Dedifferentiated amniotic fluid mesenchymal stem cell (primary cell): ENCODE data around the gene SSC5D.

Source experiments
- DNase-seq: peaks from one replicate; pipeline ENCODE4 v3.0.0-alpha.2; 2016; ENCODE audit errors: extremely low spot score

Gene SSC5D

DNA sequence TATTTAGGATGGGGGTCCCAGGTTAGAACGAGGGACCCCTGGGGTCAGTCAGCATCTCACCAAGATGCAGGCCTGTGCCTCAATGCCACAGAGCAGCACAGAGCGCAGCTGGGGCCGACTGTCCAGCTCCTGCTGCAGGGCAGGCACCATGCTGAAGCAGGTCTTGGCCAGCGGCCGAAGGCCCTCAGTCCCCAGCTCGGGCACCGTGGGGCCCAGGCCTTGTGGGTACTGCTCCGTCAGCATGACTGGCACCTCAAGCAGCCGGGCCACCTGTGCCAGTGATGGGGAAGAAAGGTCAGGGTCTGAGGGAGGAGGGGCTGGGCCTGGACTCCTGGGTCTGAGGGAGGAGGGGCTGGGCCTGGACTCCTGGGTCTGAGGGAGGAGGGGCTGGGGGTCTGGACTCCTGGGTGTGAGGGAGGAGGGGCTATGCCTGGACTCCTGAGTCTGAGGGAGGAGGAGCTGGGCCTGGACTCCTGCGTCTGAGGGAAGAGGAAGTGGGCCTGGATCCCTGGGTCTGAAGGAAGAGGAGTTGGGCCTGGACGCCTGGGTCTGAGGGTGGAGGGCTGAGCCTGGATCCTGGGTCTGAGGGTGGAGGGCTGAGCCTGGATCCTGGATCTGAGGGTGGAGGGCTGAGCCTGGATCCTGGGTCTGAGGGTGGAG lies 32.5 kb upstream of the SSC5D start:
- no peak for DNase-seq

DNA sequence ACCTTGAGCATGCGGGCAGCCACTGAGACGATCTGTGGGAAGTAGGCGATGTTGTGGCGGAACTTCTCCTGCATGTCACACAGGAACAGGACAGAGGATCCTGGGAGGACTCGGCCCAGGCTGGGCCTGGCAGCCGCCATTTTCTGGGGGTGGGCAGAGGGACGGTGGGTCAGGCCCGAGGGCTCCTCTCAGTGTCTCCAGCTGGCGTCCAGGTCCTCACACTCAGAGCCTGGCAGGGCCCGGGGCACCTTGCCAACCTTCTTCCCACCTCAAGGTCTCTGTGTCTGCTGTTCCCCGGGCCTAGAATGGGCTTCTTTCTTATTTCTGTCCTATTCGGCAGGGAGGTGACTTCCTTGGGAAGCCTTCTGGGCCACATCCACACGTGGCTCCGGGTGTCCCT lies 31.9 kb upstream of the SSC5D start:
- DNase-seq = no peak

DNA sequence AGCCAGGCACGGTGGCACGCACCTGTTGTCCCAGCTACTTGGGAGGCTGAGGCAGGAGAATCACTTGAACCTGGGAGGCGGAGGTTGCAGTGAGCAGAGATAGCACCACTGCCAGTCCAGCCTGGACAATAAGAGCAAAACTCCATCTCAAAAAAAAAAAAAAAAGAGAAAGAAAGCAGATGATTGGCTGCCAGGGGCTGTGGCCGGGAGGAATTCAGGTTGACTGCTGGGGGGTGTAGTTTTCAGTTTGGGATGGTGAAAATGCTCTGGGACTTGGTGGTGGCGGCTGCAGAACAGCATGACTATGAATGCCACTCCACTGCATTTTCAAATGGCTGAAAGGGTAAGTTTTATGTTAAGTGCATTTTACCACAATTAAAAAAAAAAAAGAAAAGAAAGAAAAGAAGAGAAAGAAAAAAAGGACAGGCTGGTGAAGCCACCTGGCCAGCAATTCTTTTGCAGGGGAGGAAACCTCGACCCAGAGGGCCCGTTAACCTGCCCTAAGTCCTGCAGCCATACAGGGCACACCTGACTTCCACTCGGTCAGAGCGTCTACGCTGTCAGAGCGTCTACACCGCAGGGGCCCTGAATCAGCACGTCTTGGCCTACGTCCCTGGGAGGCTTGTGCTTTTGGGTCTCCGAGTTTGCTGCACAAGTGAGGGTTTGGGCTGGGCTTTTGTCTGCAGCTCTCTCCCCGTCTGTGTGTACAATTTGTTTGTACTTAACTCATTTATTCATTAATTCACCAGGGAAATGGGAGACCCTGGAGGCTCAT lies 30.4 kb upstream of the SSC5D start:
- DNase-seq = no peak

DNA sequence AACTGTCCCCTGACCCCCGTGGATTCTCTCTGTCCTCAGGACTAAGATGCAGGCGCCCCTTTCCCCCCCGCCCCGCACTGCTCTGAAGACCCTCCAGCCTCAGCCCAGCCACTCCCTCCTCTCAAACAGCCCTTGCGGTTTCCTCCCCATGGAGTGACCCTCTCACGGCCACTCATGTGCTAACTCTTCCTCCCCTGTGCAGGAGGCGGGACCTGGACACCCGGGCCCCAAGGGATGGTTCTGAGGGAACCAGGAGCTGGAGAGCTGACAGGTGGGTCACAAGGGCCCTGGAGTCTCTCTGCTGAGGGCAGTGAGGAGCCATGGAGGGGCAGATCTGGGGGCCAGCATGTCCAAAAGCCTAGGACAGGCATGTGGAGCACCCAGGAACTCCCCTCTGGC lies 28.7 kb upstream of the SSC5D start:
- no peak for DNase-seq

DNA sequence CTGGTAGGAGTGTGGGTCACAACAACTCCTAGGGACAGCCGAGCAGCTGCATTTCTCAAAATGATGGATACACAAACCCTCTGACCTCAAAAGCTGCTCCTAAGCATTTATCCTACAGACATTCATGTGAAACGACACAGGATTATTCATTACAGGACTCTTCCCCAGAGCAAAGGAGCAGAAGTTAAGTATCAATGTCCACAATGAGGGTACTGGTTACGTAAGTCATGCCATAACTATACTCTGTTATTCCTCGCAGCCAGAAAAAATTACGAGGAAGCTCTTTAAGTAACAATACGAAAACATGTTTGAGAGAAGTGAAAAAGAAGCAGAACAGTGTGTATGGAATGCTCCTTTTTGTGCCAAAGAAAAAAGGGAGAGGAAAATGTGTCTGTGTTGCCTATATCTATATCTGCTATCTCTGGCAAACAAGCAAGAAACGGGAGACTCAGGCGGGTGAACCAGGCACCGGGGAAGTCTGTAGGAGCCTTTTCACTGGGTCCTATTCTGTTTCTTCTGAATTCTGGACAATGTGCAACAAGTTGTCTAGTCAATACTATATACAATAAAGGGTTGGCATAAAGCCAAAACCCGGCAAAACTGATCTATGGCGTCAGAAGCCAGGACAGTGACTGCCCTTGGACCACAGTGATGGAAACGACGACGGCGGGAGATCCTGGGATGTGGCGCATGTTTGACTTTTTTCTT lies 28.1 kb upstream of the SSC5D start:
- no peak for DNase-seq

DNA sequence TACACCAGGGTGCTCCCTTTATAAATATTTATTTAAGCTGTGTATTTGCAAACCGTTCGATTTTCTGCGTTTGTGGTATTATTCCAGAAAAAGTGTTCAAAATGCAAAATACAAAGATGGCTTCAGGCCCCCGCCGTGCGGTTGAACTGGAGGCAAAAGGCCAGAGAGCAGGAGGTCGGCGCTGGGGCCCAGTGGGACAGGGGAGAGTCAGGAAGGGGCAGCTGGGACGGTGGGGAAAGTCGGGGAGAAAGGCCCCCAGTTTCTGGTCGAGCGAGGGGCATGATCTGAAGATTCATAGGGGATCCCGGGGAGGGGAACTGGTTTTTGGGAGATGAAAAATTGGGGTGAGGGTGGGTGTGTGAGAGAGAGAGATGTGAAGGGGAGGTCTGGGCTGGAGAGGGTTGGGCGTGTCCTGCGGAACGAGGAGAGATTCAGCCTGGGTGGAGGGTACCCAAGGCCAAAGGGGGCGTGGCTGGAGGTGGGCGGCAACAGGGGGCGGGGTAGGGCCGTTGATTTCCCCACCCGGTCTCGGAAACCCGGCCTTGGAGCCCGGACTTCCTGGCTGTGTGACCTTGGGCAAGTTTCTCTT lies 27.5 kb upstream of the SSC5D start:
- peak; percentile 57 for DNase-seq

DNA sequence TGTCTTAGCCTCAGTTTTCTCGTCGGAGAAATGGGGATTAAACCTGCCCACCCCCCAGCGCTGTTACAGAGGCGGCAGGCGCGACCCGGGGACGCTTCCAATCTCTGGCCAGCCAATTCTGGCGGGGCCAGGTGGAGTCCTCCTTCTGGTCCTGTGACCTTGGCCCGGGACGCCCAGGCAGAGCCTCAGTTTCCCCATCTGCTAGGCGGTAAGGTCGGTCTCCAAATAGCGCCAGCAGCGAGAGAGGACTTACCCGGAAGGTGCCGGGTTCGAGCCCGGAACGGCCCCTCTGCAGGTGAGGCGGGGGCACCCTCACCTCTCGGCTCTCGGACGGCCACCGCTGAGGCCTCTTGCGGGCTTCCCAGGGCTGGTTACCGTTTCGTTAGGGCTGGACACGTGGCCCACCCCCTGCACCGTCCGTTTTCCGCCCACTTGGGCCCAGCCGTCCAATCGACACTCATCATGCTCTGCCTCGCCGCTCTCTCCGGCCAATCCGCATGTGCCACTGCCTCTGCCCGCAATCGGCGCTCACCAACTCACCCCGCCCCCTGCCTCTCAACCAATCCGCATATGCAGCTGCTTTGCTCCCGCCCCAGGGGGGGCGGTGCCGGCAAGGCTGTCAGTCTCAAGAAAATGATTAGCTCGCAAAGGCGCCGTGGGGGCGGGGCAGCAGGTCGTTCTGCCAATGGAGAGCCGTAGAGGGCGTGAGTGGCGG lies 26.8 kb upstream of the SSC5D start, which contains the start of gene ISOC2:
ISOC2 (minus strand) TSS at position 384 of the 715 bp plus-strand sequence. CDS start 5,156 bp downstream, outside the sequence.
- DNase-seq = peak; percentile 100

DNA sequence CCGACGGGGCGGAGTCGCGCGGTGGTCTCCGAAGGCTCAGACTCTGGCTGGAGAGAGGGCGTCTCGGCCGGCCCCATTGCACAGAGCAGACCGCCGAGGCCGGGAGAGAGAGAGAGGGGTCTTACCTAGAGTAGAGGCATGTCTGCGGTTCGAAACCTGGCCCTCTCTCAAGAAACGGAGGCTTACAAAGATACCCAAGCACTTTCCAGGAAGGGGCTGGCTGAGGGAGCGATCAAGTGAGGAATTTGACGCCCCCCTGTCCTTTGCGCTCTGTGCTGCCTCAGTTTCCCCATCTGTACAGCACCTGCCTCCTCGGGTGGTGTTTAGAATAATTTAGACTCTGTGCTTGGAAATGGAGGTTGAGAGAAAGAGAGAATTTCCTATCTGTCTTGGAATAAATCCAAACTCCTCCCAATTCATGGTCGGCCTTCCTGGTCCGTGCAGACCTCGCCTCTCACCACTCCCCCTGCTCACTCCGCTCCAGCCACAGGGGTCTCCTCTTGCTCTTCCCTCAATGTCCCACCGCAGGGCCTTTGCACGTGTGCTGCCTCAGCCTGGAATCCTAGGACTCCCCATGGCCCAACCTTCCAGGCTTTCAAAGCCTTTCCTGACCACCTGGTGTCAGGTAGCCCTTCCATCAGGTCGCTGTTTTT lies 26.1 kb upstream of the SSC5D start:
- no peak for DNase-seq

DNA sequence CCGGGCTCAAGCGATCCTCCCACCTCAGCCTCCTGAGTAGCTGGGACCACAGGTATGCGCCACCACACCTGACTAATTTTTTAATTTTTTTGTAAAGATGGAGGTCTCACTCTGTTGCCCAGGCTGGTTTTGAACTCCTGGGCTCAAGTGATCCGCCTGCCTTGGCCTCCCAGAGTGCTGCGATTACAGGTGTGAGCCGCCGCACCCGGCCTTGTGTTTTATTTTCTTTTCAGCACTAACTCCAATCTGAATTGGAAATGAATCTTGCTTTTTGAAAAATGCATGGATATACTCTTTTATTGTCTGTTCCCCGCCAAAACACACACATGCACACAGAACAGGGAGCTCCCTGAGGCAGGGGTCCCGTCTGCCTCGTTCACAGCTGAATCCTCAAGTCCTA lies 25.5 kb upstream of the SSC5D start:
- DNase-seq = no peak

DNA sequence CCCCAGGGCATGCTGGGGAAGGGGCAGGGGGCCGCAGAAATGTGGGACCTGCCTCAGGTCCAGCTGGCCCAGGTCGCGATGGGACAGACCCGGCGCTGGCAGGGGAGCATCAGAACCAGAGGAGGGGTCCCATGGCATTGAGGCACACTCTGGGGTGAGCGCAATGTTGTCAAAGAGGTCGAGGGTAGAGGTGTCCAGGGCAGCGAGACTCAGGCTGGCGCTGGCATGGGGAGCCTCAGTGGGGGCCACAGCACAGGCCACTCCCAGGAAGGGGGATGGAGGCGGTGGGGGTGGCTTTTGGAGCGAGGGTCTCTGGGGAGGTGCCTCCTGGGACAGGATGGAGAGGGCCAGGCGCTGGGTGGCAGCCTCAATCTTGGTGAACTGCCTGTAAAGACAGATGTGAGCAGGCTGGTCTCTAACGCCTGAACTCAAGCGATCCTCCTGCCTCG lies 24.6 kb upstream of the SSC5D start:
- no peak for DNase-seq

DNA sequence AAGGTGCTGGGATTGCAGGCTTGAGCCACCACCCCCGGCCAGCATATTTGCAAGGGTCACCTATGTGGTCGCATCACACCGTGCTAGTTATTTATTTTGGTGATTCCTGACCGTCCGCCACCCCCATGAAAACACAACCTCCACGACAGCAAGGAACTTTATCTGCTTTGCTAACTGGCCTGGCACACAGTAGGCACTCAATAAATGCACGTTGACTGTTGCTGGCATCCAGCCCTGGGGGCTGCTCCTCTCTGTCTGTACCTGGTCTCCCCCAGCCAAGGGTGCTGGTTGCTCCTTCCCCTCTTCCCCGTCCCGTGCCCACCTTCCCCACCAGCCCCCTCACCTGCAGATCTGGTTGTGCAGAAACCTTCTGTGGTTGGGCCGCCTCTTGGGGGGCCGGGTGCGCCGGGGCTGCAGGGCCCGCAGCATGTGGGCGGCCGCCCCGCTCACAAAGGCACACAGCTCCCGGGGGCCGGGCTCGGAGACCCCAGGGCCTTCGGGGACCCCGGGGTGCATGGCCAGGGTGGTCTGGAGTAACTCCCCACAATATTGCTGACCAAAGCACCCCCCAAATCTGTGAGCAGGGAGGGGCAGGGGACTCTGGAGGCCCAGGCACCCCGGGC lies 24.1 kb upstream of the SSC5D start:
- DNase-seq = no peak

DNA sequence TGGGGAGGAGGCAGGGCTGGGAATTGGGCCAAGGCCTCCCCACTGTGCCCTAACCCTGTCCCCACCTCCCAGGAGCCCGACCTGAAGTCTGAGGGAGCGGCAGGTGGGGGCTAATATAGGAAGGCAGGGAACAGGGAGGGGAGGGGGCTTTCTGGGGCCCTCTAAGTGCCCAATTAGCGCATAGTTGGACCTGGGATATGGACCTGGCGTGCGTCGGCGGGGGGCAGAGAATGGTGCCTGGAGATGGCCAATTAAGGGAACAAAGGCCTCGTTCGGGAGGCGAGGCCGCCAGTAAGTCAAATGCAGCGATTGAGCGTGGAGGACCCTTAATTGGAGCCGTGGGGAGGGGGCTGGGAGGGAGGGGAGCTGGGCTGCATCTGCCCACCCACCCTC lies 23.6 kb upstream of the SSC5D start, which contains the start of gene C19orf85:
C19orf85 (minus strand) TSS at position 90 of the 393 bp plus-strand sequence. CDS start 197 bp downstream, outside the sequence.
- DNase-seq = no peak

DNA sequence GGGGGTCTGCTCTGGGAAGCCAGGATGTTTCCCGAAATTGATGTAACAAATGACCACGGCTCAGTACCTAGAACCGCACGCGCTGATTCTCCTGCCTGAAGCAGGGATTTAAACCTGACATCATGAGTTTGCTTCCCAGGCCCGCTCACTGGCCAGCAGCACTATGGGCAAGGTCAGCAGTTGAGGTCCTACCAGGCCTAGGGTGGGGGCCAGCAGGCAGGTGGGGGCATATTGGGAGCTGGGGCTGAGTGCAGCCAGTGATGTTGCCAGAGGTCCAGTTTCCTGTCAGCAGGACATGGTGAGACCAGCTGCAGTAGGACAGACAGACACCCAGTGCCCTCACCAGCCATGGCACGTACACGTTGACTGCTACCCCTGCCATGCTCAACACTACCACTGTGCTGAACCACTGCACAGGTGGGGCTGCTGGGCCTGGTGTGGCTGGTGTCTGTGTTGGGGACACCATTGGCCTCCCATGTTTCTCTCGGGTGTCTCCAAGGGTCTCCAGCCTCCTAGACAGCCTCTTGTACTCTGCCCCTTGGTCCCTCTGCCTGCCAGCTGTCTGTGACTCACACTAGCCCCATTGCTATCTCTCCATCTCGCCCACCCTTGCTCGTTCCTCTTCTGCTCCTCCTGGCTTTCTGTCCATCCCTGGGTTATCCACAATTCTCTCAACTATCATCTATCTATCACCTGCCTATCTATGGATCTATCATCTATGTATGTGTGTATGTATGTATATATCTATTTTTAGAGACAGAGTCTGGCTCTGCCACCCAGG lies 22.6 kb upstream of the SSC5D start:
- no peak for DNase-seq

DNA sequence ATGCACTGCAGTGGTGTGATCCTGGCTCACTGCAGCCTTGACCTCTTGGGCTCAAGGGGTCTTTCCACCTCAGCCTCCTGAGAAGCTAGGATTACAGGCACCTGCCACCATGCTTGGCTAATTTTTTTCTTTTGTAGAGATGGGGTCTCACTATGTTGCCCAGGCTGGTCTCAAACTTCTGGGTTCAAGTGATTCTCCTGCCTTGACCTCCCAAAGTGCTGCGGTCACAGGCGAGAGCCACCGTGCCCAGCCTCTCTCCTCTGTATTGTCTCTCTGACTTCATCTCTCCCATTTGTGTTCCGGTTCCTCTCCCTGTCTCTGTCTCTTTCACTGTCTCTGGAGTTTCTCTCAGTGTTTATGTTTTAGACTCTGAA lies 22.0 kb upstream of the SSC5D start:
- no peak for DNase-seq

DNA sequence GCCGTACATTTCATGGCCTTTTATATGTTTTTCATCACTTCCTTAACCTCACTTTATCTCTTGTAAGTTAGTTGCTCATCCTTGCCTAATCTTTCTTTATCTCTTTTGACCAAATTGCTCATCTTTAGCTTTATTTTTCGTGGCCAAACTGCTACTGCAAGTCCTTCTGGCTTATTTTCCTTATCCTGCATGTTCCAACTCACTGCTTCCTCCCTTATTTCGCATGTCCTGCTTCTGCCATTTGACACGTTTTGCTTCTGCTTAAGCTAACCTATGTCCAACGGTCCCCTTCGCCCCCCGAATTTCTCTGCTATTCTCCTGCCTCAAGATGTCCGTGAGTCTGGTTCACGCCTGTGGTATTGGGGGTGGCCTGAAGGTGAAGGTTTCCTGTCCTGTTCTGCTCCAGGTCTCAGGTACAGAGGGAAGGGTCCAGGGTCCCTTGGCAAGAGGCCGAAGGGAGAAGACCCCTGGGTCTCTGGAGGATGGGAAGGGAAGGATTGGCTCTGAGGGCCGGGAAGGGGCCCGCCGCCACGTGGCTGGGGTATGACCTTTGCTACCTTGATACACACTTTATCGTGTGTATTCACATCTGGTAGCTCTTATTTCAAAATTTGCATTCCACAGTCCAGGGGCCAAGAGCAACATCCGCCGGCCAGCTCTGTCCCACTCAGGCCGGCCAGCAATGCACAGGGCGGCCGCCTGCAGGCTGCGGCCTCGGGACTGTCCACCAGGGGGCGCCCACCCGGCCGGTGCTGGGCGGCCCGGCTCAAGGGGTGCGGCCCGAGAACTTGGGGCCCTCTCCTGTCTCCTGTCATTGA lies 20.8 kb upstream of the SSC5D start:
- DNase-seq = no peak

DNA sequence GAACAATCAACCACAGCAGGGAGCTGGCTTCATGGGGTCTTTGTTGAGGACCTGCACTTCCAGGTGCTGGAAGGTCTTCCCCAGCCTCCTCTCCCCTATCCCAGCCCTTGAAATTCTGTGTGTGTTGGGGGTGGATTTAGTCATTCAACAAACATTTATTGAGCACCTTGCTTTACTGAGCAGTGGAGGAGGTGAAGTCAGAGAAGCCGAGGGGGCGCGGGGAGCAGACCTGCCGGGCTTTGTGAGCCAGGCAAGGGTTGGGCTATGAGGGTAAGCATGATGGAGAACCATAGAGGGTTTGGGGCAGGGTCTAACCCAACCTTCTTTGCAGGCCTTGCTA lies 20.2 kb upstream of the SSC5D start:
- no peak for DNase-seq

DNA sequence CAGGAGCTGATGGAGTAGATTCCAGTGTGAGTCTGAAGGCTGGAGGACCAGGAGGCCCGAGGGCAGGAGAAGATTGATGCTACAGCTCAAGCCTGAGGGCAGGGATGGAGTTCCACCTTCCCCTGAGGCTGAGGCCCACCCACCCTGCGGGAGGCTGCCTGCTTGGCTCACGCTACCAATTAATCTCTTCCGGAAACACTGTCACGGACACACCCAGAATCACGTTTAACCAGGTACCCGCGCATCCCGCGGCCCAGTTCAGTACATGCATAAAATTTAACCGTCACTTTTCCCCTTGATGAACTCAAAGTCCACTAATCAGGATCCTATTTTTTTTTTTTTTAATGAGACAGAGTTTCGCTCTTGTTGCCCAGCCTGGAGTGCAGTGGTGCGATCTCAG lies 17.0 kb upstream of the SSC5D start:
- DNase-seq = no peak

DNA sequence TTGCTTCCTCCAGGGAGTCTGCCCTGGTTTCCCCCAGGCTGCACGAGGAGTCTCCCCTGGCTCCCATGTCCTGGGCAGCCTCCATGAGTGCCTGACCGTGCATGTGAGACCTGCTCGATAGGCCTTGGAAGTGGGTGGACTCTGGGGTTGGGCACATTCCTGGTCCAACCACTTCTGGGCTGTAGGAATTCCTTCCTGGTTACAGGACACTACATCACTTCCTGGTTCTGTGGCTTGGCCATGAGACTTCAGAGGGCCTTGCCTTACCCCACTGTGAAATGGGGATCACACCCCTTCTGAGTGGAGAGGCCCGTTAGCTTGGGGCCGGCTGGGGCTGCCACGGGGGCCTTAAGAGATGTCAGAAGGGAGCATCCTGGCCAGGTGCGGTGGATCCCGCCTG lies 15.8 kb upstream of the SSC5D start:
- no peak for DNase-seq
